NCI-H345 treated with DMSO at 0.1 percent for 48 hours (cell line): ENCODE data around the gene UXS1.

Experiments
- DNase-seq: peaks from one replicate; lab custom pipeline; 2025; ENCODE audit not compliant: unreplicated experiment; lab: John Stamatoyannopoulos, UW

Gene UXS1

DNA sequence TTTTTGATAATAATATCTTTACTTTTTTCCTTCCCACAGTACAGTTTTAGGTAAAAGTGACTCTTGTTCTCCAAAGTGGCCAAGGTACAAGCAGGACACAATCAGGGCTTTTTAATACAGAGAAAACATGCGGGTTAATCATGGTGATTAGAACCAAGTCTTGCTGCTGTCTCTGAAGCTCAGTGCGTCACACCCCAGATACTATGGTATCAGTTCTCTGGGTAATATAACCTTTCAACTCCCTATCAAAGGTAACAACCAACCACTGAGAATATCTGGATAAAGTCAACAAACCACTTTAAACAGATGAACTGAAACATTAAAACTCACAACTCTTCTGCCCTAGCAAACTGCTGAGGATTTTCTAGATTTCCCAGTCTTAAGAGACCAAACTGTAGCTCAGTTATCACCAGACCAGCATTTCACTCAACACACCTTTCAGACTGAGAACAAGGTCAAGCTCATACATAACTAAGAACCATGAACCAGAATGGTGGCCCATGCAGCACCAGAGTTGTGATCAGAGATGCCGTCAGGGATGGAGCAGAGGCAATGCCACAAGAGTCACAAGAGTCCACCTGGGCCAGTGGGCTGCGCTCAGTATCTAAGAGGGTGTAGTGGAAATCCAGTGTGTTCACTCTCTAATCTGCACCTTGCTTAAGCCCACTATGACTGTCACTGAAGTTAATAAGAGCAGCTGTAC, 103.0 kb downstream of the UXS1 start:
- DNase-seq: no peak

DNA sequence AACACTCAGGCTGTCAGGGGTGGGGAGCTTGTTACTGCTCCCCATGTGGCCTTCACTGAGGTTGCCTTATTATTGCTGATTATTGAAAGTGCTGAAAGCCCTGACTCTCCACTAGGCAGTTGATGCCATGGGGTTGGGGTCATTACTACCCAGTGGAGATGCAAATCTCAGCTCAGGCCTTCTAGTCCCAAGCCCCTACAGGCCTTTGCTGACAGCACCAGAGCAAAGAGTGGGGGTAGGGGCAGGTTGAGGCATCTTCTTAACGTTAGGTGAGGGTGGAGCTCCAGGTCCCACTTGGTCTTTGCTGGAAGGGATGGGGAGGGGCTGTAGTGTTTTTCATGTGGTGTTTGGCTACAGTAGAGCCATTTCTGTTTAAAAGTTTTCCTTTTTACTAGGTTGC, 104.5 kb downstream of the UXS1 start:
- no peak for DNase-seq

DNA sequence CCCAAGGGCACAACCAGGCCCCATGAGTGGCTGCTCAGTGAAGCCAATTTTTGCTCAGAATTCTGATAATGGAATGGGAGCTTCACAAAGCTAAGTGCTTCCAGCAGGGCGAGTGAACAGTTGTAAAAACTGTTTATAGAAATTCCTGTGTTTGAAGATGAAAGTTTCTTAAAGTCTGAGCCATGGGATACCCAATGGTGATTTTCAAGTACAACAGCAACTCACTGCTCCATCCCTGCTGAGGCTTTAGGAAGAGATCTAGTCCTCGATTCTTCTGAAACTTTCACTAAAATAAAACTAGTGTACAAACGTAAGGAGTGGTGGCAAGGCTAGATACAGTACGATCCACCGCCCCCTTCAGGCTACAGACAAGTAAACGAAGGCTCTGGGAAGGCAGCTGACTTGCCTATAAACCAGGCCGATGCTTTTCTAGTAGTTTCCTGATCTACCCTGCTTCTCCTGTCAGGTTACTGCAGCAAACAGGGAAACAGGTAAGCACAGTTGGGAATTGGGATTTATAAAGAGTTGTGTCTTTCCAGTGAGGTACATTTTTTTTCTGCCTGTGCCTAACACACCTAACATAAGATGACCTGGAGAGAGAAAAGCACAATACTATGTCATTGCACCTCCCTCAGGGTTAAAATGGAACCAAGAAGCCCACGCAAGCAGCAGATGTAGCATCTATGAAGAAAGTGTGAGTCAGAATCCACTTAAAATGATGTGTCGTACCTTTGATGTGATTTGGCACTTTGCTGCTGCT, 108.7 kb downstream of the UXS1 start:
- no peak for DNase-seq

DNA sequence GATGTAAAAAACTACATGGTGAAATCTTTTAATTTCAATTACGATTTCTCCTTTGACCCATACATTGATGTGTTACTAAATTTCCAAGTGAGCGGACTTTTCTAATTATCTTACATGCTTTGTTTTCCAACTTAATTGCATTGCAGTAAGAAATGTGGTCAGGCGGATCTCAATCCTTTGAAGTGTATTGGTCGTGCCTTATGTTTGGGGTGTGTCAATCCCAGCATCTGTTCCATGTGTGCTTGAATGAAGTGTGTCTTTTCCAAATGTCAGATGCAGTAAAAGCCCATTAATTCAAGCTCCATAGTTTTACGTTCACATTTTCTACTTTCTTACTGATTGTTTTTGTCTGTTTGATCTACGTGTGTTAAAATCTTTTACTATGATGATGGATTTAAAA, 113.1 kb downstream of the UXS1 start:
- no peak for DNase-seq

DNA sequence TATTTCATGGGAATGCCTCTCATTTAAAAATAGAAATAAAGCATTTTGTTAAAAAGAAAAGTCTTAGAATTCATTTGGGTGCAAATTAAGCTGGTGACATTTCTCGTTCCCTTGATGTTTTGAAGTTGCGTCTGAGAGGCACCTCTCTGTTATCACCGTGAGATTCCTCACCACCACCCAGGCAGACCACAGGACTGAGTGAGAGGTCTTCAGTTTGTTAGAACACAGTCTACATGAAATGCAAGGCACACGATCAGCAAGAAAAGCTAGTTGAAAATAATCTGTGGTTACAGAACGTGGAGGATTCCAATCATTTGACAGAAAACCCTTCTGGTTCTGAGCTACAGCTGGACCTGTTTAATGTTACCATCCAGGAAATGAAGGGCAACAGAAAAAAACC, 116.0 kb downstream of the UXS1 start:
- no peak for DNase-seq

DNA sequence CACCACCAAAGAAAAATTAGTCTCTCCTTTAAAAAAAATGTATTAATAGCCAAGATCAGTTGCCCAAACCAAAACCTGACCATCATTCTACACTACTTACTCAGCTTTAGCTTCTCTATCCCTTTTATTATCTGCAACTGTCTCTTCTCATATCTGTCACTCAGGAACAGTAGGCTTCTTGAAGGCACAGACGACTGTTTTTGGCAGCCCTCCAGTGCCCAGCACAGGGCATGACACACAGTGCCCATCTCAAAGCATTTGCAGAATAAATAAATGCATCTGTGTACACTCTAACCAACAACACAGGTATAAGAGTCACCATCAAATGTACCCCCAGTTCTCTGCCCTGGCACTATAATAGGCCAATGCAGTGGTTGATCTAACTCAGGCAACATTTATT, 117.2 kb downstream of the UXS1 start:
- no peak for DNase-seq

DNA sequence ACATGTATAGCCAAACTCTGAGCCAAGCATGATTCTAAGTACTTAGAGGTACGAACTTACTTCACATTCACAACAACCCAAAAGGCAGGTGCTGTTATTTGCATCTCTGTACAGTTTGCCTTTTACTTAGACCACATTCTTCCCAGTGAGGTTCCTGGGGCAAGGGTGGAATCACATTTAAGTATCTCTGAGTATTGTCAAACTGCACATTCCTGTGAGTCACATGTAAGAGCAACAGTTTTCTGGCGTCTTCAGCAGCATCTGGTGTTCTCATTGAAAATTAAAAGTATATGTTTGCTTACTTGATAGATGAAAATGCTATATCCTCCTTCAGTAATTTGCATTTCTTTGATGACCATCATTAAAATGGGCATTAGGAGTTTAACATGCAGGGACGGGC, 119.1 kb downstream of the UXS1 start:
- DNase-seq: no peak

DNA sequence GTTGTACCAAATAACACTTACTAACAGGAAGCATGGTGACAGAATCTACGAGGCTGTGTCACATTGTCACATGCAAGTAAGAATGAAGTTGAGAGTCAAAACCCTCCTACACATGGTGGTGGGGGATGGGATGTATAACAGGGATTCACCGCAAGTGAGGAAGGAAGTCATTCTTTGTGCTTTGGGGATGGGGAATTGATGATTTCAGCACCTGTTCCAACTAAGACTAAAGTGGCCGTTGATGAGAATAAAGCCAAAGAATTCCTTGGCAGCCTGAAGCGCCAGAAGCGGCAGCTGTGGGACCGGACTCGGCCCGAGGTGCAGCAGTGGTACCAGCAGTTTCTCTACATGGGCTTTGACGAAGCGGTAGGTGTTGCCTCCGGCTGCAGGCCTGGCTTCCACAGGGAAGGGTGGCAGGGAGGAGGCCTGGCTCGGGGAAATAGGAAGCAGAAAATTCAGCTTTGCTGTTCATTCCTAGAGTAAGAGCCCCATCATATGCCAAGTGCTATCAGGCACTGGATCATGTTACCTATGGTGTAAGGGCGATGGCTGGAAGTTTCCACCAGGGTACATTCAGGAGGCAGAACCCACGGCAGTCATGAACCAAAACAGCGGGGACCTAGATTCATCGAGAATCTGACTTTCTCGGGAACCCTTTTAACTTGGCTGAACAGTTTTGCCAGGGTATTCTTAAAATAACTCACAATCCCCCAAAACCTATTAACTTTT, 120.3 kb downstream of the UXS1 start:
- DNase-seq: no peak

DNA sequence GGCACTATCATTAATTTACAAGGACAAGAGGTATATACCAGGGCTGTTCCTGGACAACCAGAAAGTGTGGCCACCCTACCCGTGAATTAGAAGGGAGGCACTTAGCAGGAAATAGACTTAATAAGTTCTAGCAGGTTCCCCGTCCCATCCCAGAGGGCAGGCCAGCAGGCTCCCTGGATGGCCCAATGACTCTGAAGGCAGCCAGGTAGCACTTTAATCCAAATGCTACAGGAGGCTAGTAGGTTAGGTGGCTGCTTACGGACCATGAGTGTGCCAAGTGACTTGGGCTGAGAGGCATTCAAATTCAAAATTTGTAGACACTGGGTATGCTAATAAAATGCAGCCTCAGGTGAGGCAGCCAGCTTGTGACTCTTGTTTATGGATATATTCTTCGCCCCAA, 123.9 kb downstream of the UXS1 start:
- DNase-seq: no peak

DNA sequence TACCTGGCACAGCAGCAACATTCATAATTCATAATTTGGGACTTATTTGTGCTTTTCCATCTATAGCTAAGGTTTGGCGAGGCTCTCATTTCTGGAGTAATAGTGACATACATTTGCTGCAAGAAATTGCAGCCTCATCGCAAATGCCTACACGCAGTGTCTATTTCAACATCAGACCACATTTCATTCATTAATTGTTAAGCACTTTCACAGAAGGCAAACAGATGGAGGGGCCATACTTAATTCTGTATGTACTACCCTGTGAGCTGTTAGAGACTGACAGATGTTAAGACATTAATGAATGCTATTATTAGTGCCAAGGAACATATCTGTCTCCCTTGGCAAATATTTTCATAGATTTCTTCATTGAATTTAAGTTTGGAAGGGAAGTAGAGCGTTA, 125.7 kb downstream of the UXS1 start:
- DNase-seq: no peak

DNA sequence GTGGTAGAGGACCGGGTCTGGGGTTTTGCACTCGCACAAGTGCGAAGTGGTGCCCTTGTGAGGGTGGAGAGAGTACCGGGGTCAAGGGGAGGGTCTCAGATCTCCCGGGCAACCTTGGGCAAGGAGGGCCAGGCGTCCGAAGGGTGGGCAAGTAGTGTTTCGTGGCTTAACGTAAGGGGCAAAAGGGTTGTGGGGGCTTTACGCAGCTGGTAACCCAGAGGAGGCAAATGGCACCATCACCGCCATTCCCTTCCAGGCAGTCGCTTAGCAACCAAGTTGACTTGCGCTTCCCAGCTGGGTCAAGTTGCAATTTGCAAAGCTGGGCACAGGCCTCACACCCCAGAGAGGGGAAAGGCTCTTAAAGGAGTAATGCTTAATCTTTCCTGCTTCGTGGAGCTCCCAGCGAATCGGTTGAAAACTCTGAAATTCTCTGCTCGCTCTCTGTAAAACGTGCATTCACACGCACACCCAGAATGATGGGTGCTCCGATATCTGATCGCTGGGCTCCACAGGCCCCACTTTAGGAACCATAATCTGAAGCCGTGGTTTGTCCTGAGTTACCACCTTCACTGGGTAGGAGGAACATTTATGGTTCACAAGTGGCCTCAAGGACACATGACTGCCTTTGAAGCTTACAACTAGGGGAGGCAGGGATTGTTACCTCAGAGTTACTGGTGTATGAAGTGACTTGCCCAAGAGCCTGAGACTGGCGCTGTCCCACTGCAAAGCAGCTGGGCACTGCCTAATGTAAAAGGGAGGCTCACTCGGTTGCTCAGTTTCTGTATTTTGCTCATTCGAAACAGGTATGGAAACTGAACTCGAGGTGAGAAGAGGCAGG, 127.9 kb downstream of the UXS1 start:
- DNase-seq: no peak

DNA sequence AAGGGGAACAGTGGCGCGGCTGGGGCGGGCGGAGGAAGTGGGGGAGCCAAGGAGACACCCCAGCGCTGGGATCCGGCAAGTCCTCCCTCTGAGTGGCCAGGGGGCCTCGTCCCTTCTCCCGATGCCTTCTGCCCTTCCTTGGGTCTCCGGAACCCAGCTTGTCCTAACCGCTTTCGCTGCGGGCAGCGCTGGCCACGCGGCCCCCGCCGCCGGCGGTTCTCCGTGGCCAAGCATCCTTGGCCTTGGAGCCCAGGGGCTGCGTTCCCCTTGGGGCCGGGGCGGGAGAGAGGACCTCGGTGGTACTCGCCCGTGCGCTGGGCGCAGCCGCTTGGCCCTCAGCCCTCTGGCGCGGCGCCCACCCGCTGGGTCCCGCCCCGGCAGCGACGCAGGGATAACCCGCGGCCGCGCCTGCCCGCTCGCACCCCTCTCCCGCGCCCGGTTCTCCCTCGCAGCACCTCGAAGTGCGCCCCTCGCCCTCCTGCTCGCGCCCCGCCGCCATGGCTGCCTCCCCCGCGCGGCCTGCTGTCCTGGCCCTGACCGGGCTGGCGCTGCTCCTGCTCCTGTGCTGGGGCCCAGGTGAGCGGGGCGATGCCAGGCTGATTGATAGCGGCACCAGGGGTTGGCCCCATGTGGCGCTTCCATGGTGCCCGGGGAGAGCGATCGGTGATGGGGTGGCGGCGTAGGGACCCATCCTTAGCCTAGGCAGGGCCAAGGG, 128.7 kb downstream of the UXS1 start:
- DNase-seq: no peak

DNA sequence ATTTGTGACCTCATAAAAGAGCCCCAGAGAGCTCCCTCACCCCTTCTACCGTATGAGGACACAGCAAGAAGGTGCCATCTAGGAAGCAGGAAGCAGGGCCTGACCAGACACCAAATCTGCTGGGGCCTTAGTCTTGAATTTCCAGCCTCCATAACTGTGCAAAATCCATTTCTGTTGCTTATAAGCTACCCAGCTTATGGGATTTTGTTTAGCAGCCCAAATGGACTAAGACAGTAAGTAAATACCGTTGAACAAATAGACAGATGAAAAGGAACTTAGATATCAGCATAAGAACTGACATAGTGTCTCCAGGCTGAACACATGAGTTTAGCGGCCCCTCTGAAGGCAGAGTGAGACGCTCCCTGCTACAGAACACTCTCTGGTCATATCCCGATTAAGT, 130.9 kb downstream of the UXS1 start:
- no peak for DNase-seq

DNA sequence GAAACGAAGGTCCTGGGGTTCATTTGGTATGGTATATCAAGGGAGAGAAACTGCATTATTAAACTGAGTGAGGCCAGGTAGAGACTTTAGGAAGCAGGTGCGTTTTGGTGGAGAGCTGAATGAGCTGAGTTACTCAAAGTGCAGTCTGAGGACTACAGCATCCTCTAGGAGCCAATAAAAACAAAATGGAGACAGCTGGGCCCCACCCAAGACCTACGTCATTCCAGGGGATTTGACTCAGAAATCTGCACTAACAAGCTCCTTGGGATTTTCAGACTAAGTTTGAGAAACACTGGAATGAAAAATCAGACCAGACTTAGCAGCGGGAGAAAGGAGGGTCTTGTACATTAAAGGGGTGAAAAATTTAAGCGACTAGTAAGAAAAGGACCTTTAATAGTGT, 131.5 kb downstream of the UXS1 start:
- DNase-seq: no peak

DNA sequence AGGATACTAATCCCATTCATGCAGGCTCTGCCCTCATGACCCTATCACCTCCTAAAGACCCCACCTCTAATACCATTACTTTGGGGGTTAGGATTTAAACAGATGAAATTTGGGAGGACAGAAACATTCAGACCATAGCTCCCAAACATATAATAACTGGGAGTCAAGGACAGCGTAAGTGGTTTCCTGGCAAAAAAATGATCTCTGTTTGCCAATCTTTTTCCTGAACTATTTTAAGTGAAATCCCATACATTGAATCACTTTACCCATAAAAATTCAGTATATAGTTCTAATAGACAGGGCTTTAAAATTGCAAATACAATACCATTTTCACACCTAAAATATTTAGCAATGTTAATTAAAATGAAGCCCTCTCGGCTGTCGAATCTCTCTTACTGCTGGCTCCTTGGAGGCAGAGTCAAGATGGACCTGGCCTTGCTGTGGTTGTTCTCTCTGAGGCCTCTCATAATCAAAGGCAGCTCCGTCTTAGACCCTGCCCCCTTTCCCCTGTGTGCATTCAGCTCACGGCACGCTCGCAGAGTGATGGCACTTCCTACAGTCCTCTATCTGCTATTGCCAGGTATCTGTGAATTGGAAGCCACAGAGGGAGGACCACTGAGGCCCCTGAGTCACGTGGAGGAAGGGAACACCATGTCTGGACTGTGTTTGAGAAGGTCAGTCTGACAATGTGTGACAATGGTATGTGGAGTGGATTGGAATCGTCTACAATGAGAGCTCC, 132.3 kb downstream of the UXS1 start:
- no peak for DNase-seq

DNA sequence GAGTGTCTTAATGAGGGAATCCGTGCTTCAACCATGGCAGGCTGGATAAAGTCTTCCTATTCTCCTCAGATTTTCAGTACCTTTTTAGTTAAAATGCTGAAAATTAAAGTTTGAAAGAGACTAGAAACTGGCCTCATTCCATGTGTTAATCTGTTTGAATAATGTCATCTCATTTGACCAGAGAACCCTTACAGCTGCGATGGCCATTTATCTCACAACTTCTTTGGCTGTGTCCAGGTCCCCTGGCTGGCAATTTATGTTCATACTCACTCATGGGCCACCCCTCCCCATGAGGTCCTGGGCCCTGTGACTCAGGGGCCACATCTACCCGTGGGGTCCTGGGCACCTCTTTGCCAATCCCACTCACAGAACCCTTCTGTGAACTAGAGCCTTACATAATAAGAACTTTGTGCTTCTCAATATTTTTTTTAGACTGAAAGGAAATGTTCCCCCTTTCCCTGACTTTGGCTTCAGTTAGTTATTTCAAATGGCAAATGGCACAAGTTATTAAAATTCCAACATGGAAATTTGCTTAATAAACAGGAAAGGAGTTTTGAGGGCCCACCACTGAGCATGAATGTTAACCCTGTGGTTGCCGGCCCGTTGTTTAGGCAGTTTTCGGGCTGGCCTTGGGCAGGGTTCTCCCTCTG, 134.6 kb downstream of the UXS1 start:
- no peak for DNase-seq

DNA sequence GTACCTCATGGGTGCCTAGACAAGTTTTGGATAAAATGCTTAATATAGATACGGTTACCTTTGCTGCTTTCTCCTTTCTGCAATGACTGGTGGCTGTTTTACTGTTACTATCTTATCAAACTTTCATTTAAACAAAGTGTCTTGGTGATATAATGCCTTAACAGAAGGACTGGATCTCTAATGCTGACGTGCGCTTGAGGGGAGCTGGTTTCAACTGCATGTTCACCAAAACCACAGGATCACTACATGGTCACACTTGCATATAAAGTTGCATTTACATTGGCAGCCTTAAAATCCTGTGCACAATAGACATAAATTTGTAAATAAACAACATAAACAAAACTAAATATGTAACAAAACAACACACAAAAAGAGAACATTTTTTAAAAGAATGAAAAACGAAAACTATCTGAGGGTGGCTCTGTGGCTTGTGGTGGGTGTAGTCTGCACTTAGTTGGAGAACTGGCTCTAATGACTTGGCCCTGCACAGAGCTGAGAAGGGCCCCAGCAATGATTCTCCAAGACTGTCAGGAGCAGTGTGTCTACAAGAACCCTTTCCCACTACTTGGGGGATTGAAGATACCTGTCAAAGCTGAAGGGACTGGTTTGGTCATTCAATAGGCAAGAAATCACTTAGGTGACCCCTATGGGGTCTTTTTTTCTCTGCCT, 135.5 kb downstream of the UXS1 start:
- no peak for DNase-seq

DNA sequence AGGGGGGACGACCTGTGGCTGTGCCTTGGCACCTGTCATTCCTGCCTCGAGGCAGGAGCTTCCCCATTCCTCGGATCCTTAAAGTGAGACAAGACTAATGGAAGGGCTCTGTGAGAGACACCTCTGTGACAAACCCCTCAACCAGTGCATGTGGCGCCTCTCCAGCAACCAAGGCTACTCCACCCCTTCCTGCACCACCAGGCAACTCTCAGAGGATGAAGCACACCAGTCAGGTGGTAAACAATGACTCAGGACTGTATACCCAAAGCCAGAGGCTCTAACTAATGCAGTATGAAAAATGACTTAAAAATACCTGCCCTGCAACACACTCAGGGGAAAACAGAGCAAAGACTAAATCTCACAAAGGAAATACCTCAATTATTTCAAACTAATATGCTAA, 136.9 kb downstream of the UXS1 start:
- DNase-seq: no peak
